ENCODE data around the gene CD52. TPM values are rescaled to one million over a fixed set of nuclear protein-coding genes. Genes with fewer than 3 reads are reported as not detected.

Gene CD52
- total RNA-seq, 1 donor from 2014 or later, result 2.8 TPM

- no peak for TF ChIP-seq CTCF (IDR thresholded peaks at IDR 0.05; ENCODE audit: partially characterized antibody, unreplicated experiment)
- peaks cover 7% of the 10 kb centered on the region for H3K27me3 Mint-ChIP-seq (ENCODE audit: unreplicated experiment)
- no peak overlapping the region for H3K4me3 Mint-ChIP-seq (ENCODE audit: unreplicated experiment)
- H3K27ac Mint-ChIP-seq (ENCODE audit: unreplicated experiment), result no peak overlapping the region
- H3K9me3 Mint-ChIP-seq (ENCODE audit: unreplicated experiment), result no peaks in the 10 kb centered on the region
- no peaks in the 10 kb centered on the region for H3K36me3 Mint-ChIP-seq (ENCODE audit: unreplicated experiment)
- DNase-seq, result no peak
- peaks cover 15% of the 10 kb centered on the region for H3K4me1 Mint-ChIP-seq (ENCODE audit: low read depth, unreplicated experiment)
These were observed 17.0 kb upstream of the CD52 start for GRCh38 chr1:26300578-26301275.

GRCh38 chr1:26302733-26303405, 14.9 kb upstream of the CD52 start:
- Mint-ChIP-seq H3K36me3 (ENCODE audit: unreplicated experiment) (no peaks in the 10 kb centered on the region), H3K4me1 (ENCODE audit: low read depth, unreplicated experiment) (peaks cover 21% of the 10 kb centered on the region), H3K27me3 (ENCODE audit: unreplicated experiment) (peaks cover 9% of the 10 kb centered on the region), H3K4me3 (ENCODE audit: unreplicated experiment) (peak overlapping the region; percentile 46), H3K9me3 (ENCODE audit: unreplicated experiment) (no peaks in the 10 kb centered on the region), H3K27ac (ENCODE audit: unreplicated experiment) (peak overlapping the region; percentile 84)
- DNase-seq, result no peak
- no peak for TF ChIP-seq CTCF (IDR thresholded peaks at IDR 0.05; ENCODE audit: partially characterized antibody, unreplicated experiment)

- Mint-ChIP-seq H3K27ac (ENCODE audit: unreplicated experiment) (no peak overlapping the region), H3K27me3 (ENCODE audit: unreplicated experiment) (peaks cover 8% of the 10 kb centered on the region), H3K36me3 (ENCODE audit: unreplicated experiment) (no peaks in the 10 kb centered on the region), H3K4me3 (ENCODE audit: unreplicated experiment) (peak overlapping the region; percentile 97), H3K9me3 (ENCODE audit: unreplicated experiment) (no peaks in the 10 kb centered on the region), H3K4me1 (ENCODE audit: low read depth, unreplicated experiment) (peaks cover 20% of the 10 kb centered on the region)
- no peak for TF ChIP-seq CTCF (IDR thresholded peaks at IDR 0.05; ENCODE audit: partially characterized antibody, unreplicated experiment)
- DNase-seq, result no peak
These were observed 12.0 kb upstream of the CD52 start for GRCh38 chr1:26305667-26306289.

GRCh38 chr1:26306290-26307229, 11.2 kb upstream of the CD52 start, which contains the start of gene UBXN11:
TSS of gene UBXN11 (minus strand) at chr1:26306636. CDS start at chr1:26302883, 3,753 bp downstream.
- H3K27me3 Mint-ChIP-seq (ENCODE audit: unreplicated experiment), result peaks cover 6% of the 10 kb centered on the region
- no peaks in the 10 kb centered on the region for H3K36me3 Mint-ChIP-seq (ENCODE audit: unreplicated experiment)
- DNase-seq, result peak; percentile 85
- no peaks in the 10 kb centered on the region for H3K9me3 Mint-ChIP-seq (ENCODE audit: unreplicated experiment)
- peak within 1 kb of the TSS; percentile 97 for H3K4me3 Mint-ChIP-seq (ENCODE audit: unreplicated experiment)
- H3K27ac Mint-ChIP-seq (ENCODE audit: unreplicated experiment), result no peak within 1 kb of the TSS
- H3K4me1 Mint-ChIP-seq (ENCODE audit: low read depth, unreplicated experiment), result peaks cover 14% of the 10 kb centered on the region
- no peak for TF ChIP-seq CTCF (IDR thresholded peaks at IDR 0.05; ENCODE audit: partially characterized antibody, unreplicated experiment)

Data from glutamatergic neuron (in vitro differentiated cells).